ENCODE results near the gene MAST2.

- TF ChIP-seq PBX2 (CRISPR knock-in tag; IDR thresholded peaks at IDR 0.05) (no peak), GTF2F1 (IDR thresholded peaks at IDR 0.05; ENCODE audit: low read length) (no peak), CTCF (CRISPR knock-in tag; IDR thresholded peaks at IDR 0.05) (no peak)
These were observed 194.7 kb downstream of the MAST2 start for GRCh38 chr1:45998020-45998617.

Measured in HepG2 (cell line).